NCI-H2029 treated with DMSO at 0.1 percent for 48 hours (cell line): ENCODE data around the gene POLR3E.
"Not testable (repeated sequence)": the region's sequence is repeated elsewhere in the genome, so short reads cannot be mapped to it uniquely, and the experiment has no call there.

Experiments
- DNase-seq: peaks from one replicate; lab custom pipeline; 2025; lab: John Stamatoyannopoulos, UW

POLR3E gene

GRCh38 chr16:22333457-22333994 lies 36.3 kb downstream of the POLR3E start:
- no peak for DNase-seq

DNA sequence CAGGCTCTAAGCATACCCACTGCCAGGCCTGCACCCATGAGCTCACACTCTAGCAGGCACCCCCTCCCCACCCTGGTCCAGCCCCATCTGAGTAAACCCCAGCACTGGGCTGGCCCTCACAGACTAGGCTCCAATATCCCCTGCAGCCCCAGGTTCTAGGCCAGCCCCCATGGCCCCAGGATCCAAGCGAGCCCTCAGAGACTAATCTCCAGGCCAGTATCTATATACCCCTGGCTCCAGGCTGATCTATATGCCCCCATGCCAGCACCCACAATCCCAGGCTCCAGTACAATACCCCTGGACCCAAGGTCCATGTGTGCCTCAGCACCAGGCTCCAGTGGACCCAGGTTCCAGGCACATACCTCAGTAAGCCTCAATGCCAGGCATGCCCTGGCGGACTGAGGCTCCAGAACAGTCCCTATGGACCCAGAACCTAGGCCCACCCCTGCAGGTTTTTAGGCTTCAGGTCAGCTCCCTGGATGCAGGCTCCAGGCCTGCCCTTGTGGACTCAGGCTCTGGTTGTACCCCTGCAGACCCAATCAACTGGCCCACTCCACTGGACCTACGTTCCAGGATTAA lies 38.5 kb downstream of the POLR3E start:
- no peak for DNase-seq

DNA sequence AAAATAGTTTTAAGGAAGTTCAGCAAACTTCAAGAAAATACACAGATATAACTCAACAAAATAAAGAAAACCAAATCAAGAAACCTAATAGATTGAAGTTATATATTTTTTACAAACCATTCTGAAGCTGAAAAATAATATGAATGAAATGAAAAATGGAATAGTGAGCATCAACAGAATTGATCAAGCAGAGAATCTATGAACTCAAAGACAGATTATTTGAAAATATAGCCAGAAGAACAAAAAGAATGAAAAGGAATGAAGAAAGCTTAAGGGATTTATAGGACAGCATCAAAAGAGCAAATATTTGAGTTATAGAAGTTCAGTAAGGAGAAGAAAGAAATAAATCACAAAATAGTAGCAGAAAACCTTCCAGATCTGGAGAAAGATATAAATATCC lies 39.4 kb downstream of the POLR3E start:
- no peak for DNase-seq

GRCh38 chr16:22337045-22337444 lies 39.8 kb downstream of the POLR3E start:
- no peak for DNase-seq

- no peak for DNase-seq
Measured at GRCh38 chr16:22337849-22338635, 40.8 kb downstream of the POLR3E start.

DNA sequence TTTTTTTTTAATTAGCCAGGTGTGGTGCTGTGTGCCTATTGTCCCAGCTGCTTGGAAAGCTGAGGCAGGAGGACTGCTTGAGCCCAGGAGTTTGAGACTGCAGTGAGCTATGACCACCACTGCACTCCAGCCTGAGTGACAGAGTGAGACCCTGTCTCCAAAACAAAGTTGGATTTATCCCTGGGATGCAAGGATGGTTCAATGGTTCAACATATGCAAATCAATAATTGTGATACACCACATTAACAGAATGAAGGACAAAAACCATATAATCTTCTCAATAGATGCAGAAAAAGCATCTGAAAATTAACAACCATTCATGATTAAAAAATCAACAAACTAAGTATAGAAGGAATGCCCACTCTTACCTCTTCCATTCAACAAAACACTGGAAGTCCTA lies 43.7 kb downstream of the POLR3E start:
- no peak for DNase-seq

DNA sequence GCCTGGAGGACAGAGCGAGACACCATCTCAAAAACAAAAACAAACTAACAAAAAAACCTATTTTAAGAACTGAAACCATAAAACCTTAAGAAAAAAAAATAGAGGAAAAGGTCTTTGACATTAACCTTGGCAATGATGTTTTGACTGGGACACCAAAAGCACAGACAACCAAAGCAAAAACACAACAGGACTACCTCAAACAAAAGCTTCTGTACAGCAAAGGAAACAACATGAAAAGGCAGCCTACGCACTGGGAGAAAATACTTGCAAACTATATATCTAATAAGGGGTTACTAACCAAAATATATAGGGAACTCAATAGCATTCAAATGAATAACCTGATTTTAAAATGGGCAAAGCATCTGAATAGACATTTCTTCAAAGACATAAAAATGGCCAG lies 44.9 kb downstream of the POLR3E start:
- no peak for DNase-seq

- no peak for DNase-seq
Measured at GRCh38 chr16:22346483-22346882, 49.3 kb downstream of the POLR3E start.

DNA sequence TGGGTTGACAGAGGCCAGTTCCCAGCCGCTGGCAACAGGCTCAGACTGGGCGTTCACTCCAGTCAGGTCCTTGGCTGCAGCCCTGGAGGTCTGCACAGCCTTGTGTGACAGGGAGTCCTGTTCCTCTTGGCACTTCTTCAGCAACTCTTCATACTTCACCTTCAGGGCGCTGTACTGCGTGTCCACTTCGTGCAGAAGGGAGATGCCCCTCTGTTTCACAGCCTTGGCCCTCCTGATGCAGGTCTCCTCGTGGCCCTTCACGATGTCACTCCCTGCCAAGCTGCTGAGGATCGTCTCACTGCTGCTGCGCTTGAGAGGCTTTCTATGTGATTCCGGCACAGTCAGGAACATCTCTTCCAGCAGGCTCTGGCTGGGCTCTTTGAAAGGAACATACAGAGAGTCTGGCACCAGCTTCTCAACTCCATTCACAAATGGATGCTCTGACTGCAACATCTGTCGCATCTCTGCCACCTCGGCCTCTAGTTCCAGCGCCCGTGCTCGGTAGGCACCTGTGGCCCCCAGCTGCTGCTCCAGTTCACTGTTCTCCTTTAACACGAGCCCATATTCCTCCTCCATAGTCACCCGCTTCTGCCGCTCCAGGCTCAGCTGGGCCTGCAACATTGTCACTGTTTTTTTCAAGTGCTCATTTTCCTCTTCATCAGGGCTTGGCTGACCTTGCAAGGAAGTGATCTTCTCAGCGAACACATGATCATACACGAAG lies 50.1 kb downstream of the POLR3E start:
- no peak for DNase-seq

DNA sequence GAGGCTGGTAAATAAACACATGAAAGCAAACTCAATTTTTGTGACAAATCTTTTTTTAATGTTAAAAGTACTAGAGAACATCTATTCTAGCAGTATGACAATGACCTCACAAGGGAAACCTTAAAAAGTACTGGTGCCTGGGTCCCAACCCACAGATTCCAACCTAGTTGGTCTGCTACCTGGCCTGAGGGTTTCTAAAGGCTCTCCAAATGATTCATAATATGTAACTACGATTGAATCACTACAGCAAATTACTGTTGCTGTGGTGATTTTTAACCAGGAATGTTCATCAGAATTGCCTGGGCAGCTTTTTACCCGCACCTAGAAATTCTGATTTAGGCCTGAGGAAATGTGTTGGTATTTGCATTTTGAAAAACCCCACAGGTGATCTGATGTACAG lies 51.1 kb downstream of the POLR3E start:
- DNase-seq: no peak

DNA sequence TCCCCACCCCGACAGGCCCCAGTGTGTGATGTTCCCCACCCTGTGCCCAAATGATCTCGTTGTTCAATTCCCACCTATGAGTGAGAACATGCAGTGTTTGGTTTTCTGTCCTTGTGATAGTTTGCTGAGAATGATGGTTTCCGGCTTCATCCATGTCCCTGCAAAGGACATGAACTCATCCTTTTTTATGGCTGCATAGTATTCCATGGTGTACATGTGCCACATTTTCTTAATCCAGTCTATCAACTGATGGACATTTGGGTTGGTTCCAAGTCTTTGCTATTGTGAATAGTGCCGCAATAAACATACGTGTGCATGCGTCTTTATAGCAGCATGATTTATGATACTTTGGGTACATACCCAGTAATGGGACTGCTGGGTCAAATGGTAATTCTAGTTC lies 53.8 kb downstream of the POLR3E start:
- DNase-seq: not testable (repeated sequence)

DNA sequence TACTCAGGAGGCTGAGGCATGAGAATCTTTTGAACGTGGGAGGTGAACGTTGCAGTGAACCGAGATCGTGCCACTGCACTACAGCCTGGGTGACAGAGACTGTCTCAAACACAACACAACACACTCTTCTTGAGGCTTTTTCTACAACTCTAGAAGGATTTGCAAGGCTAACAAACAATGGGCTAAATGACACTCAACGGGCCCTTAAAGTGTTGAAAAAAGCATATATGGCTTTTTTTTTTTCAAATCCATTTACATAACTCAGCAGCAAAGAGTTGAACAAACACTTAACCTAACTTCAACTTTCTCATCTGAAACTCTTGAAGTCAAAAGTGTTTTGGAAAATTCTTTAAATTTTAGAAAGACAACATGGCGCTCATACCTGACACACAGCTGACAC lies 54.9 kb downstream of the POLR3E start:
- no peak for DNase-seq

- DNase-seq: no peak
Measured at GRCh38 chr16:22352723-22353122, 55.5 kb downstream of the POLR3E start.

GRCh38 chr16:22353191-22353919 lies 56.1 kb downstream of the POLR3E start:
- no peak for DNase-seq

DNA sequence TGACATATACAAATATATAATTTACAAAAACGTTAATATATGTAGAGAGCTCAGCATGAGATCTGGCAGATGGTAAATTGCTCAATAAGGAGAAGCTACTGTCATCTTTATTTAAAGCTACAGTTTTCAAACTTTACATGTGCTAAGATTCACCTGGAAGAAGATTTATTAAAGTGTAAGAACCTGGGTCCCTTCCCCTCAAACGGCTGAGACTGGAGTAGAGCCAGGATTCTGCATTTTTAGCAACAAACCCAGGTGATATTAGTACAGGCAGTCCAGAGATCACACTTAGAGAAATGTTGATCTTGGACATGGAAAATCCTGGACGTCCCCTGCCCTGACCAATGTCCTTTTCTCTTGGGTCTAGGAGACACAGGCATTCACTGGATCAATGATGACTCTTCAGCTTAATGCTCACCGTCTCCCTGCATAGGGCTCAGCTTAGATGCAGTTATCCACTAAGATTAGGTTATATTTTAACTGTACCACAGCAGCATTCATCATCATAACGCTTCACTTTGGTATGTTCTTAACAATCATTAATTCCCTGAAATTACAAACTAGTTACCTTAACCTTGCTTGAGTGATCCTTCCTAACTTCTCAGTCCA lies 56.8 kb downstream of the POLR3E start:
- no peak for DNase-seq

DNA sequence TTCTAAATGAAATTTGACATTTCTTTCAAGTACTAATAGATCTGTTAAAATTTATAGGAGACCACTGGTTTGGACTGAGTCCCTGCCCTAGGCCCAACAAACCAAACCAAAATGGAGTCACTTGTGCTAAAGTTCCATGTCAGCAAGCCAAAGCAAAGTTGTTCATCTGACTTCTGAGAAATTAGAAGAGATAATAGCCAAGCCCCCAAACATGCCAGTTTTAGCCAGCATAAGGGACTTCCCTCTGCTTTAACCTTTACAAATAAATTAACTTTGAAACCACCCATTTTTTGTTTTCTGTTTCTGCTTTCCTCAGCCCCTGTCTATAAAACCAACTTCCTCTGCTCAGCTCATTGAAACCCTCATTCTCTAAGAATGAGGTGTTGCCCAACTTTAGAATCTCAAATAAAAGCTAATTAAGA lies 58.3 kb downstream of the POLR3E start:
- DNase-seq: no peak

DNA sequence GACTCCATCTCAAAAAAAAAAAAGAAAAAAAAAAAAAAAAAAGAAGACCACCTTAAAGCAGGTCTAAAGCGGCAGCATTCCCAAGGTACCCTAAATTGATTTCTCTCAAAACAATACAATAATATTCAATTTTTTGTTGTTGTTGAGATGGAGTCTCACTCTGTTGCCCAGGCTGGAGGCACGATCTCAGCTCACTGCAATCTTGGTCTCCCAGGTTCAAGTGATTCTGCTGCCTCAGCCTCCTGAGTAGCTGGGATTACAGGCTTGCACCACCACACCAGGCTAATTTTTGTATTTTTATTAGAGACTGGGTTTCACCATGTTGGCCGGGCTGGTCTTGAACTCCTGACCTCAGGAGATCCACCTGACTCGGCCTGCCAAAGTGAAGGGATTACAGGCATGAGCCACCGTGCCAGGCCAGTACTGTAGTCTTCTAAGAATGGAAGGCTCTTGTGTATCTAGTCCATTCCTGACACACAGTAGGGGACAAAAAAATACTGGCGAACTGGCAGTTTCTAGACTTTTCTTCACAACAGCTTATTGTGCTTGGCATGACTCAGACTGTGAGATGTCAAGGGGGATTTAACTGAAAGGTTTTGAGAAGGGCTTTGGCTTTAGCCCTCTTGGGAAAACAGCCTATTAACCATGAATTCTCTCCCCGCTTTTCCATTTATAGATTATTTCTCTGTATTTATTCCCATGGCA lies 59.9 kb downstream of the POLR3E start:
- DNase-seq: no peak

DNA sequence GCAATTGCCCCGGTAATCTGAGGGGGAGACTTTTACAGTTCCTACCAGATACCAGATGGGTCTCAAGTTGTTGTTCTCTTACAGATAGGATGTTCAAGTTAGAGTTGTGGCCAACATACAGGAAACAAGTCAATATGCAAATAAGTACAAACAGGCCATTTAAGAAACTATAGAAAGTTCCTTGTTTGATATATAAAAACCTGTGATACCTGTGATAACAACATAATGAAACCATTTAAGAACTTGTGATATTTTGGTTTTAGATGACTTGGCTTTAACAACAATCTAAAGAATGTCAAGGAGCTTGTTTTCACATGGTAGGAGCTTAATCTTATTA lies 60.4 kb downstream of the POLR3E start:
- no peak for DNase-seq

- no peak for DNase-seq
Measured at GRCh38 chr16:22358000-22358399, 60.8 kb downstream of the POLR3E start.

DNA sequence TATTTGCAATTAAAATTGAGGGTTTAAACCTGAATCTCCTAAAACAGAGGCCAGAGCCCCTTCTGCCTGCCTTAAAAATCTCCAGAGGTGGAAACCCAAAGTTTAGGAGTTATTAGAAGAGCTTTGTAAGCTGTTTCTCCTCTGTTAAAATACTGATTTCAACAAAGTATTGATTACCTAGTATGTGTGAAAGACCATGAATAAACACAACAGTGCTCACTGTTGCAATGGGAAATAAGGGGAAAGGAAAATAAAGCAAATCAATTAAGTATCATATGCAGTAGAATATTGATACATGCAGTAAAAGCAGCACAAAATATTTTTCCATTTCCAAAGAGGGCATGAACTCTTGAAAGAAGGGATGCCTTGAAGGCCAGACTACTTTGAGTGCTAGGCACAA lies 62.5 kb downstream of the POLR3E start:
- DNase-seq: no peak

DNA sequence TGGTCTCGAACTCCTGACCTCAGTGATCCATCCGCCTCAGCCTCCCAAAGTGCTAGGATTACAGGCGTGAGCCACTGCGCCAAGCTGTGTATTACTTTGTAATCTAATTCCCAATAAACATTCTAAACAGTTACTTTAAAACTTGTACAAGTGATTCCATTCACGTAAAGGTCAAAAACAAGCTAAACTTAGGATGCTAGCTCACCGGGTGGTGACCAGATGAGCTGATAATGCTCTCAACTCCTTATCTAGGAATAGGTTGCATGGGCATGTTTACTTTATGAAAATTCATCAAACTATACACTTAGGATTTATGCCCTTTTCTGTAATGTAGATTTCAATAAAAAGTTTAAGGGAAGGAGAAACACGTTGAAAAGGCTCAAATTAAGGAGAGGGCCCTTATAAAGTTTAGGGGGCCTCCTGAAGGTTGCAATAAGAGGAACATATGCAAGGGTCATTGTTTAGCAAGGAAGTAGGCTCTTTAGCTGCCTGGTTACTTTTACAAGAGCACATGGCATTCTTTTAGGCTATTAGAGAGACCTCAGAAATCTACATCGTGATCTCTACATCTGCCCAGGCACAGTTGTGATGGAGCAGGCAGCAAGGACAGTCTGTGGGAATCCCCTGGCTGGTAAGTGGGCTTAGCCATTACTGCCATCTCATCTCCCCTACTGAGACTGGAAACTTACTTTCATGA lies 63.9 kb downstream of the POLR3E start:
- DNase-seq: no peak
